ENCODE measurements around the gene ESYT3. TPM values are rescaled to one million over a fixed set of nuclear protein-coding genes. Genes with fewer than 3 reads are reported as not detected.
A peak's percentile ranks its signal among the peaks of the same experiment; 100 is the strongest.

The ESYT3 gene
- total RNA-seq, 1 donor from 2014 or later = not detected

- intact Hi-C loops (cut with micrococcal nuclease) = no loop called here
- Mint-ChIP-seq H3K9me3 (no peaks in the 10 kb centered on the region), H3K27me3 (peaks cover 42% of the 10 kb centered on the region), H3K36me3 (ENCODE audit: low read depth) (no peaks in the 10 kb centered on the region), H3K4me3 (no peak overlapping the region), H3K27ac (no peak overlapping the region), H3K4me1 (peaks cover 16% of the 10 kb centered on the region)
- TF ChIP-seq CTCF (IDR thresholded peaks at IDR 0.05) = no peak
- ChIA-PET CTCF (no interaction called here), POLR2A (no interaction called here)
- DNase-seq (no peak), ATAC-seq (ENCODE audit: low read depth) (no peak)
Measured at GRCh38 chr3:138432576-138433240, 1.7 kb upstream of the ESYT3 start.

- ATAC-seq (ENCODE audit: low read depth) (no peak), DNase-seq (no peak)
- H3K4me1 Mint-ChIP-seq = peaks cover 16% of the 10 kb centered on the region
- no peak overlapping the region for H3K4me3 Mint-ChIP-seq
- CTCF ChIA-PET = no interaction called here
- intact Hi-C loops (cut with micrococcal nuclease) = no loop called here
- H3K27ac Mint-ChIP-seq = no peak overlapping the region
- TF ChIP-seq CTCF (IDR thresholded peaks at IDR 0.05) = no peak
- H3K9me3 Mint-ChIP-seq = no peaks in the 10 kb centered on the region
- peaks cover 47% of the 10 kb centered on the region for H3K27me3 Mint-ChIP-seq
- POLR2A ChIA-PET = no interaction called here
- H3K36me3 Mint-ChIP-seq (ENCODE audit: low read depth) = no peaks in the 10 kb centered on the region
Measured at GRCh38 chr3:138433892-138434275, 532 bp upstream of the ESYT3 start.

GRCh38 chr3:138434875-138435772 is 708 bp downstream of the ESYT3 start:
- intact Hi-C loops (cut with micrococcal nuclease) = no loop called here
- Mint-ChIP-seq H3K4me1 (peaks cover 16% of the 10 kb centered on the region), H3K4me3 (peak overlapping the region; percentile 28), H3K9me3 (no peaks in the 10 kb centered on the region), H3K27ac (no peak overlapping the region), H3K36me3 (ENCODE audit: low read depth) (no peaks in the 10 kb centered on the region), H3K27me3 (peaks cover 51% of the 10 kb centered on the region)
- POLR2A ChIA-PET = no interaction called here
- CTCF ChIA-PET = no interaction called here
- no peak for ATAC-seq (ENCODE audit: low read depth)
- no peak for TF ChIP-seq CTCF (IDR thresholded peaks at IDR 0.05)
- no peak for DNase-seq

- H3K9me3 Mint-ChIP-seq = no peaks in the 10 kb centered on the region
- H3K4me1 Mint-ChIP-seq = peaks cover 16% of the 10 kb centered on the region
- POLR2A ChIA-PET = no interaction called here
- CTCF ChIA-PET = no interaction called here
- H3K36me3 Mint-ChIP-seq (ENCODE audit: low read depth) = no peaks in the 10 kb centered on the region
- no peak overlapping the region for H3K4me3 Mint-ChIP-seq
- DNase-seq (no peak), ATAC-seq (ENCODE audit: low read depth) (no peak)
- intact Hi-C loops (cut with micrococcal nuclease) = no loop called here
- peaks cover 54% of the 10 kb centered on the region for H3K27me3 Mint-ChIP-seq
- H3K27ac Mint-ChIP-seq = no peak overlapping the region
- no peak for TF ChIP-seq CTCF (IDR thresholded peaks at IDR 0.05)
Measured at GRCh38 chr3:138435840-138436239, 1.4 kb downstream of the ESYT3 start.

- CTCF ChIA-PET = no interaction called here
- H3K27me3 Mint-ChIP-seq = peaks cover 45% of the 10 kb centered on the region
- intact Hi-C loops (cut with micrococcal nuclease) = no loop called here
Measured at GRCh38 chr3:138437281-138437680, 2.9 kb downstream of the ESYT3 start.

More at GRCh38 chr3:138437281-138437680, 2.9 kb downstream of the ESYT3 start:
- ATAC-seq (ENCODE audit: low read depth) = no peak
- Mint-ChIP-seq H3K4me3 (no peak overlapping the region), H3K9me3 (no peaks in the 10 kb centered on the region), H3K27ac (no peak overlapping the region), H3K36me3 (ENCODE audit: low read depth) (no peaks in the 10 kb centered on the region), H3K4me1 (peaks cover 16% of the 10 kb centered on the region)
- no peak for DNase-seq
- TF ChIP-seq CTCF (IDR thresholded peaks at IDR 0.05) = no peak
- POLR2A ChIA-PET = no interaction called here
